Measurements from ENCODE around the gene MBD3L5. TPM values are rescaled to one million over a fixed set of nuclear protein-coding genes. Genes with fewer than 3 reads are reported as not detected.
"Not testable (repeated sequence)": the region's sequence is repeated elsewhere in the genome, so short reads cannot be mapped to it uniquely, and the experiment has no call there.

The MBD3L5 gene
- polyA plus RNA-seq (ENCODE audit: insufficient read length in 4 of 4): not detected

DNA sequence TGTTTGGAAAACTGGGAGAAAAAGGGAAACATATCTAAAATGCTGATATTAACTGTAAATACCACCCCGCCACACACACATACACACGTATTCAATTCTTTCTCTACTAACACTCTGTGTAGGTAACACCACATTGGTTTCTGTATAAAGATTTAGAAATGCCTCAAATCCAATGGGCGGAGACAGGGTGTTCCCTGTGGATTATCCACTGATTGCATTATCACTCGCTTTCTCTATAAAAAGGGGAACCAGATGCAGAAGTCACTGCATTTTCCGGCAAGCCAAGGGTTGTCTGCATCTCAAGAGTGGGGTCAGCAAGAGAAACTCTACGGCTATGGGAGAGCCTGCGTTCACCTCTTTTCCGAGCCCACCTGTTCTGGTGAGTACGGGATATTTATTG is at the start of gene MBD3L5:
Gene MBD3L5, plus strand, starts transcription at position 301 of the 400 bp plus-strand sequence. Its CDS starts 34 bp downstream, at position 335.
- DNase-seq (ENCODE audit: low read depth in 4 of 4, low spot score in 3 of 4): not testable (repeated sequence)

DNA sequence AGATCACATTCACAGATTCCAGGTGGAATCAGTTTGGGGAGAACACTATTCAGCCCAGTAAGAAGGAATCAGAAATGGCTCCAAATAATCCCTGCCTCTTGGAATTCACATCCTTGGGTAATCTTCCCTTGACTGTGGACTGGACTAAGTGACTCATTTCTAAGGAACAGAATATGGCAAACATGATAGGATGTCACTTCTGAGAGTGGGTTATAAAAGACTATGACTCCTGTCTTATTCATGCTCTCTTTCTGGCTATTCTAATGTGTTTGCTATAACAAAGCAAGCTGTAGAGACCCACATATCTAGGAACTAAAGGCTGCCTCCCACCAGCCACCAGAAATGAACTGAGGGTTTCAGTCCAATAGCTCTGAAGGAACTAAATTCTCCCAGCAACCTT is 46.9 kb upstream of the MBD3L5 start:
- no peak for DNase-seq (ENCODE audit: low read depth in 4 of 4, low spot score in 3 of 4)

DNA sequence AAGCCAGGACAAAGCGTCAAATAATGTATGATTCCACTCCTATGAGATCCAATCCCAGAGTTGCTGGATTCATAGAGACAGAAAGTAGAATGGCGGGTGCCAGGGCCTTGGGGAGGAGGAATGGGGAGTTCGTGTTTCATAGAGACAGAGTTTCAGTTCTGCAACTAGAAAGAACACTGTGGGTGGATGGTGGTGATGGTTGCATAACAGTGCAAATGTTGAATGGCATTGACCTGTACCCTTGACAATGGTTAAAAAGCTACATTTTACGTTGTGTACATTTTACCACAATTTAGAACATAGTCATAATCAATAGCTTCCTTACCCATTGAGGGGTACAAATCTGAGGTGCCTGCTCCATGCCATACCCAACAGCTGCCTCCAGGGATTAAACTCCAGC is 42.5 kb upstream of the MBD3L5 start:
- no peak for DNase-seq (ENCODE audit: low read depth in 4 of 4, low spot score in 3 of 4)

DNA sequence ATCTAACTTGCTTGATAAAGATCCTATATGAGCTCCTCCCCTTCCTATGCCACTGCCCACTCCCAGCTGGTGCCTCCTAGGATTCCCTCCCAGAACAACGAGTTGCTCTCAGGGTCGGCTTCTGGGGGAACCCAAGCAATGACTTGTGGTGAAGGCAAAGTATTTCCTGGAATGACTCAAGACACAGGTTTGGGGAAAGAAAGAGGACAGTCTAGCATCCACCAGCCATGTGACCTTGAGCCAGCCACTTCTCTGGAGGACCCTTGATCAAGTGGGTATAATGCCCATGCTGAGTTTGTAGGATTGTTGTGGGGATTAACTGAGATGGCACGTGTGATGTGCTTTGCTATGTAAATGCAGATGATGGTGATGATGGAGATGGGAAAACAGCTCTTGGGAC is 42.1 kb upstream of the MBD3L5 start:
- no peak for DNase-seq (ENCODE audit: low read depth in 4 of 4, low spot score in 3 of 4)

- DNase-seq (ENCODE audit: low read depth in 4 of 4, low spot score in 3 of 4): no peak
Measured at GRCh38 chr19:6995054-6995453, 35.3 kb upstream of the MBD3L5 start.

DNA sequence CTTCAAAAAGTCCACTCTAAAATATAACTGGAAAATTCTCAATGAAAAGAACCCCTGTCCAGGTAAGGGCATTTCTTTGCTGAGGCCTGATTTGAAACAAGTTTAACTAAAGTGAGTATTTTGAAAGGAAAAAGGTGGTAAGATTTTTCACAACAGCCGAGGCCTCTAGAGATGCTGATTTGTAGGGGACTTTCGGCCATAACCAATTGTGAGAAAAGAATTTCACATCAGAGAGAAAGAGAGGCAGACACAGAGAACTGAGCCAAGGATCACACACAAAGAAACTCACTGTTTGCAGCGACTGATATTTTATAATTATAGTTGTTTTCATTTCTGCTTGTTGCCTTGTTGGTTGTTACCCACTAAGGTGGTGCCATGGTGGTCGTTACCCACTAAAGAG is 33.6 kb upstream of the MBD3L5 start:
- no peak for DNase-seq (ENCODE audit: low read depth in 4 of 4, low spot score in 3 of 4)

GRCh38 chr19:6997679-6998445 is 32.5 kb upstream of the MBD3L5 start:
- DNase-seq (ENCODE audit: low read depth in 4 of 4, low spot score in 3 of 4): no peak

GRCh38 chr19:6999933-7000332 is 30.4 kb upstream of the MBD3L5 start:
- DNase-seq (ENCODE audit: low read depth in 4 of 4, low spot score in 3 of 4): no peak

DNA sequence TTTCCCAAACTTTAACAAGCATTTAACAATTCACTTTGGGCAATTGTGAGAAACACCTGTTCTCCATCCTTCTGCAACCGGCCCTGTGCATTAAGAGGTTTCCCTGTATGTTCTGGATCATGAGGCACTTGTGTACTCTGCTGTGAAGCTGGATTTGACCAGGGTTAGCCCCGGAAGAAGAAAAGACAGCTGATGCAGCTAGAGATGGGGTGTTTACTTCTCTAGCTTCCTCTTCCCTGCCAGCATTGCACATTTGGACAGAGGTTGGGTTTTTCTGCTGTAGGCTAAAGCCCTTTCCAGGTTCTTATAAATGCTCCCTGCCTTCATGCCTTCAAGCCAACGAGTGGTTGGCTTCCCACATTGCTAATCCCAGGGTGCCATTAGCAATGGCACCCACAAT is 30.0 kb upstream of the MBD3L5 start:
- no peak for DNase-seq (ENCODE audit: low read depth in 4 of 4, low spot score in 3 of 4)

GRCh38 chr19:7000816-7001215 is 29.6 kb upstream of the MBD3L5 start:
- no peak for DNase-seq (ENCODE audit: low read depth in 4 of 4, low spot score in 3 of 4)

DNA sequence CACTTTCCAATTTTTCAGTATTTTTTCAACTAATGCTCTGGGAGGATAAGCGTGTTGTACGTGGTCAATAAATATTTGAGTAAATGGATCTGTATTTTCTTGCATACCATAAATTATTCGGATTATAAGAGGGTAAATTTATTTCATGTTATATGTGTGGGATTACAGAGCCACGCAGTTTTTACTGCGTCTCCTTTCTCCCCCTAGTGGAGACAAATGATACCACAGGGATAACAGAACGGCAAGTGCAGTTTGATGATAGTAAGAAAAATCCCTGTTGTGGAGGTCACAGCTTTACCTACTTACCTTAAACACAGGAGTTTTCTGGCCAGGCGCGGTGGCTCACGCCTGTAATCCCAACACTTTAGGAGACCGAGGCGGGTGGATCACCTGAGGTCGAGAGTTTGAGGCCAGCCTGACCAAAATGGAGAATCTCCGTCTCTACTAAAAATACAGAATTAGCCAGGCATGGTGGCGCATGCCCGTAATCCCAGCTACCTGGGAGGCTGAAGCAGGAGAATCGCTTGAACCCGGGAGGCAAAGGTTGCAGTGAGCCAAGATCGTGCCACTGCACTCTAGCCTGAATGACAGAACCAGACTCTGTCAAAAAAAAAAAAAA is 26.0 kb upstream of the MBD3L5 start:
- peak in 1 of 4 donors; percentile 20 for DNase-seq (ENCODE audit: low read depth in 4 of 4, low spot score in 3 of 4)

DNA sequence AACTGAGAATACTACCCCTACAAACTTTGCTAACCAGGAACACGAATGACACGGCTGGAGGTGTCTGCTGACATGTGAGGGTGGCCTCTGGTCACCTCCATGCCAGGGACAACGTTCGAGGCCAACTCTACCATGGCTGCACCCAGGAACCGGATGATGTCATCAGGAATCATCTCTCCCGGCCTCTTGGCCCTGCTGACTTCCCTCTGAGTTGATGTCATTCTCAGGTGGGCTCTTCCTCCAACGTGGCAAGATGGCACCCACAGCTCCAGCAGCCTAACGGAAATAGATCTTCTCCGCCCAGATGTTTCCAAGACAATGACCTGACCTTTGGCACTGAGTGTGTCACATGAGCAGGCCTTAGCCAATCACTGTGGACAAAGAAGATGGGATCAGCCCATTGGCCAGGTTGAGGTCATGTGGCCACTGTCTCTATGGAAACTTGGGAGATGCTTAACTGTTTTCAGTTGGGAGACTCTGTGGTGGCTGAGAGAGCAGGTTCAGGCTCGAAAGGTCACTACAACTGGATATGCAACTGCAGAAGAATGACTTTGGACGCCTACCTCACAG is 24.2 kb upstream of the MBD3L5 start:
- no peak for DNase-seq (ENCODE audit: low read depth in 4 of 4, low spot score in 3 of 4)

DNA sequence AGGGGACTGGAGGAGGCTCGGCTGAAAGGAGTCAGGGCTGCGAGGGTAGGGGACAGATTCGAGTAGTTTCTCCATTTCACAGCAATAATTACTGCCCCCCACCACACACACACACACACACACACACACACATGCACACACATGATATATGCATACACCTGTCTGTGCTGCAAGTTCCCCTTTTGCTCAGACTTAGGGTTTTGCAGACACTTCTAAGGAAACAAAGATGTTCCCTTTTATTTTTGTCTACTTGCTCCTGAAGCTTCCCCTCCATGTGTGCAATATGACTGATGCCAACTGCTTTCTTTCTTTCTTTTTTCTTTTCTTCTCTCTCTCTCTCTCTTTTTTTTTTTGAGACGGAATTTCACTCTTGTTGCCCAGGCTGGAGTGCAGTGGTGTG is 22.5 kb upstream of the MBD3L5 start:
- DNase-seq (ENCODE audit: low read depth in 4 of 4, low spot score in 3 of 4): no peak

GRCh38 chr19:7010722-7011593 is 19.4 kb upstream of the MBD3L5 start:
- no peak for DNase-seq (ENCODE audit: low read depth in 4 of 4, low spot score in 3 of 4)

- no peak for DNase-seq (ENCODE audit: low read depth in 4 of 4, low spot score in 3 of 4)
Measured at GRCh38 chr19:7013678-7014077, 16.7 kb upstream of the MBD3L5 start.

GRCh38 chr19:7018828-7019227 is 11.6 kb upstream of the MBD3L5 start:
- no peak for DNase-seq (ENCODE audit: low read depth in 4 of 4, low spot score in 3 of 4)

GRCh38 chr19:7021331-7021730 is 9.0 kb upstream of the MBD3L5 start, which contains the start of gene MBD3L2B:
Gene MBD3L2B (minus strand): TSS chr19:7021431. CDS start chr19:7021397, 34 bp downstream.
- not testable (repeated sequence) for DNase-seq (ENCODE audit: low read depth in 4 of 4, low spot score in 3 of 4)

DNA sequence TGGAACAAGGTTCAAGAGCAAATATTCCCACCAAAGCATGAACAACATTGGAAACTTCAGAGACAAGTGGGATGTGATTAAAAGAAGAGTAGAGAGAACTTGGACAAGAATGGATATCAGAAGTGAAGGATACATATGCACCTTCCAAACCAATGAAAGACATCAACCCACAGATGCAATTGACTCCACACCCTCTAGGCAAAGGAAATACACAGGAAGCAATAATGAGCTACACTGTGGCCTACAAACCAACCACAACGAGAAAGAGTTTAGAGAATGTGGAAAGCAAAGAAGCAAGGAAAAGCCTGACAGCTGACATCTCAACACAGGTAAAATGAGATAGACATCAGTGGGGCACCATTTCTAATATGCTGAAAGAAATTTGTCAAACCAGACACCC is 1.6 kb upstream of the MBD3L5 start:
- DNase-seq (ENCODE audit: low read depth in 4 of 4, low spot score in 3 of 4): not testable (repeated sequence)

- not testable (repeated sequence) for DNase-seq (ENCODE audit: low read depth in 4 of 4, low spot score in 3 of 4)
Measured at GRCh38 chr19:7040079-7040478, 9.7 kb downstream of the MBD3L5 start, which contains the start of gene MBD3L4. Gene MBD3L4 (minus strand): TSS chr19:7040179. CDS start chr19:7040144, 35 bp downstream.

DNA sequence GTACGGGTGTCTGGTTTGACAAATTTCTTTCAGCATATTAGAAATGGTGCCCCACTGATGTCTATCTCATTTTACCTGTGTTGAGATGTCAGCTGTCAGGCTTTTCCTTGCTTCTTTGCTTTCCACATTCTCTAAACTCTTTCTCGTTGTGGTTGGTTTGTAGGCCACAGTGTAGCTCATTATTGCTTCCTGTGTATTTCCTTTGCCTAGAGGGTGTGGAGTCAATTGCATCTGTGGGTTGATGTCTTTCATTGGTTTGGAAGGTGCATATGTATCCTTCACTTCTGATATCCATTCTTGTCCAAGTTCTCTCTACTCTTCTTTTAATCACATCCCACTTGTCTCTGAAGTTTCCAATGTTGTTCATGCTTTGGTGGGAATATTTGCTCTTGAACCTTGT is 11.2 kb downstream of the MBD3L5 start:
- not testable (repeated sequence) for DNase-seq (ENCODE audit: low read depth in 4 of 4, low spot score in 3 of 4)

GRCh38 chr19:7049021-7049420 is 18.6 kb downstream of the MBD3L5 start, which contains the start of gene MBD3L2:
Gene MBD3L2 (plus strand): TSS chr19:7049321. CDS start chr19:7049374, 53 bp downstream.
- not testable (repeated sequence) for DNase-seq (ENCODE audit: low read depth in 4 of 4, low spot score in 3 of 4)
